CD4-positive, alpha-beta T cell treated with Interleukin-17A for 4 hours (primary cell): Measurements from ENCODE around the gene NFE2L2.
"Not testable (repeated sequence)": the region's sequence is repeated elsewhere in the genome, so short reads cannot be mapped to it uniquely, and the experiment has no call there.

Experiments used
- DNase-seq: peaks from one replicate; pipeline ENCODE4 v3.0.0-alpha.2; 2020; ENCODE audit warnings: mixed read lengths

NFE2L2 gene

GRCh38 chr2:177232098-177232704, 32.3 kb downstream of the NFE2L2 start:
- DNase-seq, result no peak

- no peak for DNase-seq
Observed at GRCh38 chr2:177231270-177231669, 33.3 kb downstream of the NFE2L2 start.

- DNase-seq, result no peak
Observed at GRCh38 chr2:177229442-177230242, 34.9 kb downstream of the NFE2L2 start.

DNA sequence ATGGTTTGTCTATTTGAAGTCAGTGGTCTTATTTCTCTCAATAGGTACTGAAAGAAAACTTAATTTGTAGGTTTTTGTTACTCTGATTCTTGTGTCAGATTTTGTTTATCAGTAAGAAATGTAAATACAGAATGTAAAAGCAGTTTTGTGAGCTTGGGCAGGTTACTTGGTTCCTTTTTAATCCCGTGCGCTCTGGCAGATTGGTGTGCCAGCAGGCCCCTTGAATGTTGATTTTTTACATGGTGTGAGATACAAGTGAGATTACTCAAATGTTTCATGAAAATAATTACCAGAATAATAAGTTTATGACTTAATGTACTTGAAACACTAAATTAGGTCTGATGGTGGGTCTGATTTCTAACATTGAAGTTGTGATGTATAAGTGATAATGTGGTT, 38.6 kb downstream of the NFE2L2 start:
- no peak for DNase-seq

- not testable (repeated sequence) for DNase-seq
Observed at GRCh38 chr2:177223436-177223835, 41.1 kb downstream of the NFE2L2 start.

- no peak for DNase-seq
Observed at GRCh38 chr2:177221970-177222369, 42.6 kb downstream of the NFE2L2 start.

DNA sequence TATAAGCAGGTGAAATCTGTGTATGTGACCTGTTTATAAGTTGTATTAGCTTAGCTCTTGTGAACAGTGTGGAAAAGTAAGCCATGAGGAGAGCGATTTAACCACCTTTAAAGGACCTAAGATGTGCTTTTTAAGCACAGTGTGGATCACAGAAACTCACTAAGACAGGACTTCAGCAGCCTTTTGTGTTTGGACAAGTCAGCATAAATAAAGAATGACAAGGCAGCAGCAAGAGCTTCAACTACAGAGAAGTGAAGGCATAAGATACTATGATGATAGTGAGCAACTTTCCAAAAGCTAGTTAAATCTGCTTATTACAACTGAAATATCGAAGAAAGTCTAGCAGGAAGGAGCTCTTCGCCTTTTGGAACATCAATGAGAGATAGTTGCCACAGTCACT, 43.0 kb downstream of the NFE2L2 start:
- no peak for DNase-seq

- not testable (repeated sequence) for DNase-seq
Observed at GRCh38 chr2:177219787-177220186, 44.7 kb downstream of the NFE2L2 start.

DNA sequence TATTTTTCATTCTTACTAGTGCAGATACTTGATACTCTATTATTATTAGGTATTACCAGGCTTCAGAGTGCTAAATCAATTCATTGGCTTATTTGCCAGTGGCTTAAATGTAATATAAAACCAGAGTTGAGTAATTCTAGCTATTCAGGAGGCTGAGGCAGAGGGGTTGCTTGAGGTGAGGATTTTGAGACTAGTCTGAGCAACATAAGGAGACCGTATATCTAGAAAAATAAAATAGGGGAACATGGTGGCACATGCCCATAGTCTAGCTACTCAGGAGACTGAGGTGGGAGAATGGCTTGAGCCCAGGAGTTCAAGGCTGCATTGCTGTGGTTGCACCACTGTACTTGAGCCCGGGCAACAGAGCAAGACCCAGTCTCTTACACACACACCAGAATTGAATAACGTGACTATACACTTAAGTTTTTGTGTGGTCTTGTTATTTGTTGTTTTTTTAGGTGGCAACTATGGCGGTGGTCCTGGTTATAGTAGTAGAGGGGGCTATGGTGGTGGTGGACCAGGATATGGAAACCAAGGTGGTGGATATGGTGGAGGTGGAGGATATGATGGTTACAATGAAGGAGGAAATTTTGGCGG, 47.2 kb downstream of the NFE2L2 start:
- DNase-seq, result no peak

DNA sequence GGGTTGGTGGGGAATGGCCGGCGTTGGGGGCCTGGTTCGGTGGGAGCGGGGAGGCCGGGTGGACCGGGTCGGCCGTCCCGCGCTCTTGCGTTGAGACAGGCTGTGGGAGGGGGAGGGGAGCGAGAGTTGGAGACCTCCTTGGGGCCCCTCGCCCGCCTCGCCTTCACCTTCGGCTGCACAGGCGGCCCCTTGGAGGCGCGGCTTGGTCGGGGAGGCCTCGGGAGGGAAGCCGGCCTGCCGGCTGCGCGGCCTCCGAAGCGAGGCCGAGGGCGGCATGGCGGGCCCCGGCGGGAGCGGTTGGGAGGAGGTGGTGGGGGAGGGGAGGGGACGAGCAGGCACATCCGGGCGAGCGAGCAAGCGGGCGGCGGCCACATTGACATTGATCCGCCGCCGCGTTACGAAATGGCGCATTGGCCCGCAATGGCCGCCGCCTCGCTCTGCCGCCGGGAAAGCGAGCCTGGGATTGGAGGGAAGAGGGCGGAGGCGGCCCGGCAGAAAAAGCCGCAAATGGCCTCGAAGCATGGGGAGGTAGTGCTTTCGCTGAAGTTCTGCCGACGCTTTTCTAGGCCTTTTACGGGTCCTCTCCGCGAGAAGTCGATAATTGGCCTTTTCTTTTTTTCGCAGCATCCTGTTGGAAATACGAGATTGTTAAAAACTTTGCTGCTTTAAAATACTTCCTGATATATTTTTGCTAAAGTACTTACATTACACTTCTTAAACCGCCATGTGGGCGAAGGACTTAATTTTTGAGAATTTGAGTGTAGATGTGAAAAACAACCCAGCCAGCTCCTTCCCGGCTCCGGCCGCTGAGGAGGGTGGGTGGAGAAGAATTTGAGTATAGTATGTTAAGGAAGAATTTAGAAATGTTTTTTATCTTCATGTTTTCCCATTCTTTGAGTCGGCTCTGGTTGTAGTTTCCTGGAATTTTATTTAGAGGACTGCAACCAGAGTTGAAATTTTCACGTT, 51.4 kb downstream of the NFE2L2 start:
- peak; percentile 93 for DNase-seq

GRCh38 chr2:177212106-177212890, 52.2 kb downstream of the NFE2L2 start, which contains the start of gene HNRNPA3:
HNRNPA3 (plus strand) TSS chr2:177212794; CDS start chr2:177212800, 6 bp downstream.
- peak; percentile 100 for DNase-seq

DNA sequence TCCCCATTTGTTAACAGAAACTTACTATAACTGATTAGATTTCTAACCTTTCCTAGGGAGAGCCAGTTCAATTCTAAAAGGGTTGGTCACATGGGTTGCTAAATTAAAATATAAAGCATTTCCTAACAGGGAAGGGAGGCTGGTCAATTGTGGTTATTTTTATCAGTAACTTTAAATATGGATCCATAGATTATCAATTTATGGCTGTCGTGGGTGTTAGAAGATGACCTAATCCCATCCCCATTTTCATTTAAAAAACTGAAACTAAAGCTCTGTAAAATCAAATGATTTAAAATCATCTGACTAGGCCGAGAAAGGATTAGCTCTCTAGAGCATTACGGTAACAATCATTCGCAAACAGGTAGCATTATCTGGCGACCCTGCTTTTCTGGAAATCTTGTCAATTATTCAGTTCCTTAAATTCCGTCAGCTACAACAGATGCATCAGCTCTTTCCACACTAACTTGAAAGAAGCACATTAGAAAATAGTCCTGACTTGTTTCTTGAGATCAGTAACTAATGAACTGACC, 52.9 kb downstream of the NFE2L2 start:
- DNase-seq, result no peak

- no peak for DNase-seq
Observed at GRCh38 chr2:177211169-177211568, 53.4 kb downstream of the NFE2L2 start.

GRCh38 chr2:177207101-177207500, 57.4 kb downstream of the NFE2L2 start:
- DNase-seq, result no peak

DNA sequence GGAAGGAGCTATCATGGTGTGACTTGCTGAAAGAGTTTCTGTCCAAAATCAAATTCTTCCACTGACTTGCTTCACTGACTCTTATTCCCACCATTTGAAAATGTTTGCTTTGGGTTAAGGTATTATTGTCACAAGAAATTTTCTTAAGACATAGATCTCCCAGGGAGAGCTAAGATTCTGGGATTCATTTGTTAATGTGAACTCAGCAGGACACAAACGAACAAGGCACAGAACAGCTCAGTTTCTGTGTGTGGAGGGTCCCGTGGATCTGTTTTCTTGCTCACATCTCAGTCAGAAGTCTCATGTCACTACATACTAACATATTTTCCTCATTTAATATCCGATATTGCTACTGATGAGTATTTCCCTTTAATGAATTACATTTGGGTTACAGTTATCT, 60.1 kb downstream of the NFE2L2 start:
- no peak for DNase-seq

GRCh38 chr2:177201919-177202346, 62.6 kb downstream of the NFE2L2 start:
- no peak for DNase-seq

DNA sequence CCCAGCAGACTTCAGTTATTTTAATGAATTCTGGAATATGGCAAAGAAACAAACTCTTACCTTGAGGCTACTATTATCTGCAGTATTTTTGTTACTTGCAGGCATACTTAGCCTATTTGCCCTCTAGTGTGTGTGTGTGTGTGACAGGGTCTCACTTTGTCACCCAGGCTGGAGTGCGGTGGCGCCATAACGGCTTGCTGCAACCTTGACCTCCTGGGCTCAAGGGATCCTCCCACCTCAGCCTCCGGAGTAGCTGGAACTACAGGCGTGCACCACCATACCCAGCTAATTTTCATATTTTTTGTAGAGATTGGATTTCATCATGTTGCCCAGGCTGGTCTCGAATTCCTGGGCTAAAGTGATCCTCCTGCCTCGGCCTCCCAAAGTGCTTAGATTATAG, 64.1 kb downstream of the NFE2L2 start:
- DNase-seq, result not testable (repeated sequence)

DNA sequence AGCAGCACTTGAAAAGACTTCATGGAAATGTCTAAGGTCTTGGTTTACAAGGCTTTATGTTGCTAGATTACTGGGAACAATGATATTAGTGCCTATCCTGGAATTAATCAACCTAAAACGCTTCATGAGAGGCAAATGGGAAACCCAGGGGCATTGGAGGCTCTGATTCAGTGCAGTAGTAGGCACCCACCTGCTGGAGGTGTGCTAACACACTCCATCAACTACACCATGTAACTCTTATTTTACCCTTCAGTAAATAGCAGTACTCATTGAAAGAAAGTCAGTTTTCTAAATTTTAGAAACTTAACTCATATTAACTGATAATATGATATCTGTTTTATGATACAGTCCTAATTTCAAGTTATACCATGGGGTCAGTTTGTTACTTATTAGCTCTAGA, 69.3 kb downstream of the NFE2L2 start:
- no peak for DNase-seq

- DNase-seq, result no peak
Observed at GRCh38 chr2:177193240-177193639, 71.3 kb downstream of the NFE2L2 start.

DNA sequence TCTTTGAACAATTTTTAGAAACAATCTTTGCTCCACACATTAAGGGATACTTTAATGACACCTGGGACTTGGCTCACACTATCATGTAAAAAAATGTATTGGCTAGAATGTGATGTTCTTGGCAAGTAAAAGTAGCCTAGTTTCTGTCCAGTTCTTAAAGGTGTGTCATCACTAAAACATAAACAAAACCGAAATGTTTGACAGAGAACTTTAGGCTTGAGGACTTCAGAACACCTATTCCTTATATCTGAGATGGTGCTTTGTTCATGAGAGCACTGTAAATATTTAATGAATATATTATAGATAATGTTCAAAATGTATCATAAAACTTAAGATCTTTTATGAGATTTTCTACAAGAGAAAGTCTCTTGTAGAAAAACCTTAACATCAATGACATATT, 71.7 kb downstream of the NFE2L2 start:
- no peak for DNase-seq

DNA sequence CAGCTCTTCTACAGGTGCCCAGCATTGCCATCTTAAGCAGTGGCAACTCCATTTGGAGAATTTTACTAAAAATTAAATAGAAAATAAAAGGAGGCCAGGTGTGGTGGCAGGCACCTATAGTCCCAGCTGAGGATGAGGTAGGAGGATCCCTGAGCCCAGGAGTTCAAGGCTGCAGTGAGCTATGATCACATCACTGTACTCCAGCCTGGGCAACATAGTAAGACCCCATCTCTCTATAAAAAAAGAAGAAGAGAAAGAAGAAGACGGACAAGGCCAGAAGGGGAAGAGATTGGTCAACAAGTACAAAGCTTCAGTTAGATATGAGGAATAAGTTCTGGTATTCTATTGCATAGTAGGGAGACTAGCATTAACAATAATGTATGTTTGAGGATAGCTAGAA, 73.6 kb downstream of the NFE2L2 start:
- no peak for DNase-seq
